HCT116 (cell line): ENCODE results near the gene SDK1.

Experiments used
- CBX3 ChIP-seq: IDR thresholded peaks from 2 replicates; pipeline ENCODE4 v1.6.1; 2012; ENCODE audit warnings: low read depth
- CTCF ChIP-seq, 3 experiments: fragments of 200-600 bp in 1 of 3; sonication (generic) in 1 of 3; IDR thresholded peaks in 2 of 3; conservative IDR thresholded peaks in 1 of 3; 2 replicates each; pipeline ENCODE4 v1.5.1; 2012 to 2017; ENCODE audit warnings: low read depth in 2 of 3, low read length in 2 of 3, antibody characterized with exemption in 1 of 3, borderline replicate concordance in 1 of 3, control low read depth in 1 of 3, mild to moderate bottlenecking in 1 of 3, mixed read lengths in 1 of 3, mixed run types in 1 of 3, moderate library complexity in 1 of 3; ENCODE audit not compliant: insufficient read depth in 1 of 3
- EGR1 ChIP-seq: IDR thresholded peaks from 2 replicates; pipeline ENCODE4 v1.6.1; 2012; ENCODE audit warnings: low read depth
- EZH2 ChIP-seq: fragments of 200-600 bp; sonication (generic); IDR thresholded peaks from 2 replicates; pipeline ENCODE4 v1.6.1; 2017; ENCODE audit warnings: antibody characterized with exemption, mixed run types
- EZH2phosphoT487 ChIP-seq: fragments of 200-600 bp; IDR thresholded peaks from 2 replicates; pipeline ENCODE4 v1.6.1; 2018; ENCODE audit warnings: antibody characterized with exemption, borderline replicate concordance
- POLR2AphosphoS5 ChIP-seq: IDR thresholded peaks from 2 replicates; pipeline ENCODE4 v1.6.1; 2011; ENCODE audit warnings: mild to moderate bottlenecking, low read depth, low read length, moderate library complexity
- YY1 ChIP-seq: IDR thresholded peaks from 2 replicates; pipeline ENCODE4 v1.6.1; 2011; ENCODE audit warnings: low read length, low read depth, moderate library complexity, mild to moderate bottlenecking; ENCODE audit not compliant: insufficient replicate concordance; ENCODE audit errors: extremely low read depth

GRCh38 chr7:4186513-4186780 is 885.4 kb downstream of the SDK1 start:
- no peak for TF ChIP-seq CTCF (IDR thresholded peaks at IDR 0.05 in 2 of 3, conservative IDR thresholded peaks at IDR 0.05 in 1 of 3; ENCODE audit: borderline replicate concordance in 1 of 3, insufficient read depth in 1 of 3, low read depth in 2 of 3, low read length in 2 of 3)
- no peak for TF ChIP-seq EZH2phosphoT487
- no peak for TF ChIP-seq EZH2
- no peak for TF ChIP-seq CBX3
- TF ChIP-seq EGR1: no peak
- no peak for TF ChIP-seq POLR2AphosphoS5
- TF ChIP-seq YY1: no peak
